Lung (tissue), 12 donors: ENCODE results near the gene KLF11. TPM values are rescaled to one million over a fixed set of nuclear protein-coding genes. Genes with fewer than 3 reads are reported as not detected.
A peak's percentile ranks its signal among the peaks of the same experiment; 100 is the strongest.

Experiments used
- ATAC-seq: fragments of 200-7000 bp; cut with Tn5 transposase; one replicate; pipeline ENCODE4 v1.9.1; 2020; ENCODE audit warnings: moderate number of reproducible peaks; ENCODE audit not compliant: insufficient read depth, low FRiP score
- DNase-seq, 3 donors: peaks; one replicate each; pipeline ENCODE4 v3.0.0-alpha.2; 2013 to 2017
- H3K27ac ChIP-seq, 2 donors: one replicate each; pipeline ENCODE4 v1.5.1; 2013; ENCODE audit warnings: mild to moderate bottlenecking in 2 of 2, moderate library complexity in 2 of 2, control low read depth in 1 of 2, inconsistent platforms in 1 of 2, low read depth in 1 of 2, low read length in 1 of 2
- H3K27me3 ChIP-seq, 3 donors: one replicate each; pipeline ENCODE4 v1.5.1; 2013; ENCODE audit warnings: low read length in 2 of 3; ENCODE audit not compliant: control insufficient read depth in 3 of 3, insufficient read depth in 3 of 3
- H3K36me3 ChIP-seq, 4 donors: one replicate each; pipeline ENCODE4 v1.5.1; 2013; ENCODE audit warnings: low read length in 4 of 4, mild to moderate bottlenecking in 1 of 4, moderate library complexity in 1 of 4; ENCODE audit not compliant: control insufficient read depth in 4 of 4, insufficient read depth in 4 of 4
- H3K4me1 ChIP-seq, 5 donors: one replicate each; pipeline ENCODE4 v1.5.1; 2013; ENCODE audit warnings: low read length in 5 of 5, mild to moderate bottlenecking in 2 of 5, moderate library complexity in 1 of 5; ENCODE audit not compliant: control insufficient read depth in 5 of 5, insufficient read depth in 5 of 5
- H3K4me3 ChIP-seq: one replicate; pipeline ENCODE4 v1.5.1; 2013; ENCODE audit warnings: mild to moderate bottlenecking, control low read depth, moderate library complexity
- H3K9ac ChIP-seq, 2 donors: one replicate each; pipeline ENCODE4 v1.5.1; 2013; ENCODE audit warnings: low read length in 2 of 2, control low read depth in 1 of 2; ENCODE audit not compliant: insufficient read depth in 1 of 2
- H3K9me3 ChIP-seq, 4 donors: one replicate each; pipeline ENCODE4 v1.5.1; 2013; ENCODE audit warnings: low read length in 3 of 4, mild to moderate bottlenecking in 1 of 4, moderate library complexity in 1 of 4; ENCODE audit not compliant: control insufficient read depth in 4 of 4, insufficient read depth in 3 of 4
- CTCF ChIP-seq: IDR thresholded peaks from 2 replicates; pipeline ENCODE4 v1.5.1; 2012; ENCODE audit warnings: mild to moderate bottlenecking; ENCODE audit errors: control extremely low read depth, extremely low read depth
- WGBS, 2 donors: extraction: QIAGEN DNeasy Blood & Tissue Kit; methylation state at CpG; one replicate each; pipeline ENCODE4 v1.1.7; 2013; 5-methylcytosine and 5-hydroxymethylcytosine counted together
- polyA plus RNA-seq, 2 donors: library from polyadenylated mRNA; stranded (reverse); fragments of 200-250 nt; gene quantifications; one replicate each; pipeline ENCODE4 v1.2.1, GENCODE V29; 2013
- total RNA-seq, 2 donors: library from RNA; depleted of rRNA in 1 of 2; stranded (reverse); fragments of >200 nt in 1 of 2; gene quantifications; one replicate each; pipeline ENCODE4 v1.2.1, GENCODE V29; 2014 to 2021
- donor health status: control.
- donor health status: control.
- donor health status: Bipolar disorder and iron deficiency.
- donor health status: healthy.
- donor health status: DM: yes; HTN: yes; CAD: no.

The KLF11 gene
- total and polyA plus RNA-seq, 4 donors, result 7.4 to 21.8 (median 17.3) TPM

GRCh38 chr2:10076988-10077527, 33.7 kb downstream of the KLF11 start:
- 82 to 85% methylated on average over 5 of the region's 5 CpGs for WGBS, 2 donors
- TF ChIP-seq CTCF, result no peak
- Histone ChIP-seq H3K4me1 (peaks cover 0 to 11% (median 4%) of the 10 kb centered on the region in 5 donors), H3K27ac (no peak overlapping the region), H3K36me3 (peaks cover 0 to 2% (median 0%) of the 10 kb centered on the region in 4 donors), H3K27me3 (peaks cover 0 to 4% (median 0%) of the 10 kb centered on the region in 3 donors), H3K9me3 (no peaks in the 10 kb centered on the region), H3K9ac (no peak overlapping the region), H3K4me3 (no peak overlapping the region)
- ATAC-seq (no peak), DNase-seq (no peak)

- Histone ChIP-seq H3K9ac (no peak overlapping the region), H3K27me3 (peaks cover 0 to 9% (median 4%) of the 10 kb centered on the region in 3 donors), H3K4me3 (no peak overlapping the region), H3K27ac (no peak overlapping the region), H3K9me3 (no peaks in the 10 kb centered on the region), H3K36me3 (peaks cover 0 to 2% (median 0%) of the 10 kb centered on the region in 4 donors), H3K4me1 (peaks cover 0 to 9% (median 4%) of the 10 kb centered on the region in 5 donors)
- TF ChIP-seq CTCF, result no peak
- ATAC-seq, result no peak
- 88 to 91% methylated on average over 7 of the region's 7 CpGs for WGBS, 2 donors
- no peak for DNase-seq
These were observed 34.7 kb downstream of the KLF11 start for GRCh38 chr2:10078001-10078400.

GRCh38 chr2:10078704-10079265, 35.4 kb downstream of the KLF11 start:
- no peak for ATAC-seq
- H3K9ac ChIP-seq, result peak overlapping the region in 1 of 2 donors; percentile 60
- TF ChIP-seq CTCF, result no peak
- no peak overlapping the region for H3K4me3 ChIP-seq
- DNase-seq, result no peak
- H3K27me3 ChIP-seq, result peaks cover 0 to 14% (median 6%) of the 10 kb centered on the region in 3 donors
- no peak overlapping the region for H3K27ac ChIP-seq
- H3K36me3 ChIP-seq, result peaks cover 0 to 2% (median 0%) of the 10 kb centered on the region in 4 donors
- H3K9me3 ChIP-seq, result no peaks in the 10 kb centered on the region
- peaks cover 0 to 9% (median 4%) of the 10 kb centered on the region in 5 donors for H3K4me1 ChIP-seq
- WGBS, 2 donors, result 28 to 31% methylated on average over 12 of the region's 12 CpGs
